Measurements from ENCODE around the gene INPP4B.

The INPP4B gene

DNA sequence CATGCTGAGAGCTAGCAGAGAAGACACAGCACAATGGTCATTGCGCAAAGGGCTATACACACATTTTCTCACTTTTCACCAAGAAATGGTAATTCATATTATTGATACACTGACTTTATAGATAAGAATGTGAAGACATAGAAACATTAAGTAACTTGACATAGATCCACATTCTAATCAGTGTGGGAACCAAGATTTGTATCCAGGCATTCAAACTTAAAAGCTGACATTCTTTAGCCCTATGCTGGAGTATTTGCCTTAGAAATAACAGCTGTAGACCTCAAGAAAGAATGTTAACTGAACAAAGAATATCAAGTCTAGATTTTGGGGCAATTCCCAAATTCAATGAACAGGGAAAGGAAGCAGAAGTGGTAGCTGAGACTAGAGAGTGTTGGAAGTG lies 824.9 kb downstream of the INPP4B start:
- DNase-seq (ENCODE audit: low read depth in 2 of 2), result no peak

DNA sequence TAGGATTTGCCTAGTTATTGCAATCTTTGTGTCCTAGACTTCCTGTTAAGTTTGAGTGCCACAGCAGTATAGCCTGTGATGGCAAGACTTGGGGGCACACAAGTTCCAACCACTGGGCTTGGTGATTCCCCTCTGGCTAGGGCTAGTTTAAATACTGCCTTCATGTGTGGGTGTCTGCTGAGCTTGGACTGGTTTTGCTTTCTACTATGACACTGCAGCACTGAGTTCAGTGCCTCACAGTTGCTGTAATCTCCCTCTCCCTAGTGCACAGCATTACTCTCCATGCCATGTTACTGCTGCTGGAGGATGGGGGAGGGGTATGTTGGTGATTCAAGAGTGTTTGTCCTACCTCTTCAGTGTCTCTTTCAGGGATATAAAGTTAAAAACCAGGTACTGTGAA lies 830.1 kb downstream of the INPP4B start:
- no peak for DNase-seq (ENCODE audit: low read depth in 2 of 2)

DNA sequence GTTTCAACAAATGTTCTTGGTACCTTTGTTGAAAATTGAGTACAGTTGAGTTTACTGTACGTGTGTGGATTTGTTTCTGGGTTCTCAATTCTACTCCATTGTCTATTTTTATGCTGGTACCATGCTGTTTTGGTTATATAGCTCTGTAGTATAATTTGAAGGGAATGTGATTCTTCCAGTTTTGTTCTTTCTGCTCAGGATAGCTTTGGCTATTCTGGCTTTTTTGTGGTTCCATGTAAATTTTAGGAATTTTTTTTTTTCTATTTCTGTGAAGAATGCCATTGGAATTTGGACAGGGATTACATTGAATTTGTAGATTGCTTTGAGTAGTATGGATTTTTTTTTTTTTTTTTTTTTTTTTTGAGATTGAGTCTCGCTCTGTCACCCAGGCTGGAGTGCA lies 836.4 kb downstream of the INPP4B start:
- no peak for DNase-seq (ENCODE audit: low read depth in 2 of 2)

DNA sequence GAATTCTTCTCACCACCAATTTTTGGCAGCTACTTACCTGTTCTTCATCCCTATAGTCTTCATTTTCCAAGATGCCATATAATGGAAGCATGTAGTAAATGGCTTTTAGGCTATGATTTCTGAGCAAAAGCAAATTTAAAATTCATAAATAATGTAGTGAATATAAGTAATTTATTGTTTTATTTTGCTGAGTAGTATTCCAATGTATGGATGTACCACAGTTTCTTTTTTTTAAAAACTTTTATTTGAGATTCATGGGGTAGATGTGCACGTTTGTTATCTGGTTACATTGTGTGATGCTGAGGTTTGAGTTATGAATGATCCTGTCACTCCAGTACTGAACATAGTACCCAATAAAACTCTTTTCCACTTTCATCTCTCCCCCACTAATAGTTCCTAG lies 840.6 kb downstream of the INPP4B start:
- no peak for DNase-seq (ENCODE audit: low read depth in 2 of 2)

DNA sequence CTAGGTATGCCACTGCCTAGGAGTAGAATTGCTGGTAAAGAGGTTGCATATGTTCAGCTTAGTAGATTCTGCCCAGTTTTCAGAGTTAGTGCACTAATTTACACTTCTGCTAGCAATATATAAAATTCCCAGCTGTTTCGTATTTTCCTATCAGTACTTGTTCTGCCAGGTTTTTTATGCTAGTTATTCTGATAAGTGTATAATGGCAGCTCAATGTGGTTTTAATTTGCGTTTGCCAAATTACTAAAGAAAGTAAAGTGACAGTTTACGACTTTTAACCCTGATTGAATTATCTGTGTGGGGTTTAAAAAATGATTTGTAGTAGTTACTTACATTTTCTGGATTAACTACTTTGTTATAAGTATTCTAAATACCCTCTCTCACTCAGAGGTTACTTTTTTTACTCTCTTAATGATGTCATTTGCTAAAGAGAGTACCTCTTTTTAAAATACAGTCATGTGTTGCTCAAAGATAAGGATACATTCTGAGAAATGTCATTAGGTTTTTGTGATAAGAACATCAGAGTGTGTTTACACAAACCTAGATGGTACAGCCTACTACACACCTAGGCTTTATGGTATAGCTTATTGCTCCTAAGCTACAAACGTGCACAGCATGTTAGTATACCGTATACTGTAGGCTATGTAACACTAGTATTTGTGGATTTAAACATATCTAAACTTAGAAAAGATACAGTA lies 846.5 kb downstream of the INPP4B start:
- DNase-seq (ENCODE audit: low read depth in 2 of 2), result no peak

DNA sequence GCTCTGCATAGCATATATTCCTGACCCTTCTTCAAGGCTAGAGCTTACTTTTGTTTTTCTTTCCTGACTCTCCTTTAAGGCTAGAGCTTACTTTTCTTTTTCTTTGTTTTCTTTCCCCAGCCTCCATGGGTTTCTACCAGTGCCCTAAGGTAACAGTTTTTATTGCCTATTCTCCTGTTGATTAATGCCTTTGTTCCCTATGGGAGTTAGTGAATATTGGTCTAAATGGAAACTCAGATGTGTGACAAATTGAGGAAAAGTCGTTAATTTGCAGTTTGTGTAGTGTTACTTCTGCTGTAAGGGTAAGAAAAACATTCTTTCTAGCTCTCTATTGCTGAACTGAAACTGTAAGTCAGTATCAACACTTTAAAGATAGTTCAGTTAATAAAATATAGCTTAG lies 851.0 kb downstream of the INPP4B start:
- DNase-seq (ENCODE audit: low read depth in 2 of 2), result no peak

DNA sequence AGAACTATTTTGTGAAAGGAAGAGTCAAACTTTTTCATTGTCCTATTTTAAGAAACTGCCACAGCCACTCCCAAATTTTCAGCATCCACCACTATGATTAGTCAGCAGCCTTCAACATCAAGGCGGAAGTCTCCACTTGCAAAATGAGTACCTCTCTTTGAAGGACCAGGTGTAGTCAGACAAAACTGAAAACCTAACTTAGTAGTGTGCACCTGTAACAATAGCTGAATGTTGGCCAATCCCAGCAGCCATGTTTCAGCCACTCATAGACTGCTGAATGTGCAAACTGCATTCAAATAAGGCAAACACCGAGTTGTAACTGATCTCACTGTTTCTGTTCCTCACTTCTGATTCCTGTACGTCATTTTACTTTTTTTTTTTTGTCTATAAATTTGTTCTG lies 868.7 kb downstream of the INPP4B start:
- DNase-seq (ENCODE audit: low read depth in 2 of 2), result no peak
